Measurements from ENCODE around the gene CRY2.
A peak's percentile ranks its signal among the peaks of the same experiment; 100 is the strongest.

The CRY2 gene

GRCh38 chr11:45876401-45876800 is 29.1 kb downstream of the CRY2 start:
- no peak for DNase-seq (ENCODE audit: extremely low read depth in 1 of 2, low read depth in 1 of 2)

- no peak for DNase-seq (ENCODE audit: extremely low read depth in 1 of 2, low read depth in 1 of 2)
Observed at GRCh38 chr11:45877221-45877620, 29.9 kb downstream of the CRY2 start.

GRCh38 chr11:45877845-45878244 is 30.6 kb downstream of the CRY2 start:
- DNase-seq (ENCODE audit: extremely low read depth in 1 of 2, low read depth in 1 of 2), result no peak

DNA sequence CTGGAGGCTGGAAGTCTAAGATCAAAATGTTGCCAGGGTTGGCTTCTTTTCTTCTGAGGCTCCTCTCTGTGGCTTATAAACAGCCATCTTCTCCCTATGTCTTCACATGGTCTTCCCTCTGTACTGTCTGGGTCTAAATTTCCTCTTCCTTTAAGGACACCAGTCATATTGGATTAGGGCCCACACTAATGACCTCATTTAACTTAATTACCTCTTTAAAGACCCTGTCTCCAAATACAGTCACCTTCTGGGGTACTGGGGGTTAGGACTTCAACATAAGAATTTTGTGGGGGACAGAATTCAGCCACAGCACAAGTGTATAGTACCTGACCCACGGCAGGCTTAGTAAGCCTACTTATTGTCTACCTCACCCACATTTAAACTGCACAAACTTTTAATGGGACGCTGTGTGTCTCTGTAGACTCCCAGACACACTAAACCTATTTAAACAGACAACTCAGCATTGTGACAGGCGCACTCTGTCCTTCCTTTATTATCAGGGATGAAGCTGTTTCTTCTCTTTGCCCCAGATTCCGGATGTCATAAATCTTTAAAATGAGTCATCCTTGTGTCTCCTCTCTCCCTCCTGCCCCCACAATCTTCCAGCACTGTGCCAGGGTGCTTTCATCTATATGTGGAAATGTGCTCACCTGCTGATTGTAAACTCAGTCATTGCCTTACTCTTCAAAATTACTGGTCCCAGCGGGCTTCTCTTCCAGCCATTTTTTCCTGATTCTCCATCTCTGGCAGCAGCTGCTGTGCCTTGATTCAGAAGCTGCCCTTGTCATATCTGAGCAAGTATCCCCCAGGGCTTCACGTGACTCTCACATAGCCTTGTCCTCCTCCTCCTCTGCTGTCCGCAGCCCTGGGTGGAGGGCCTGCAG is 32.8 kb downstream of the CRY2 start:
- no peak for DNase-seq (ENCODE audit: extremely low read depth in 1 of 2, low read depth in 1 of 2)

- no peak for DNase-seq (ENCODE audit: extremely low read depth in 1 of 2, low read depth in 1 of 2)
Observed at GRCh38 chr11:45880772-45881570, 33.7 kb downstream of the CRY2 start.

- no peak for DNase-seq (ENCODE audit: extremely low read depth in 1 of 2, low read depth in 1 of 2)
Observed at GRCh38 chr11:45881708-45882368, 34.6 kb downstream of the CRY2 start.

DNA sequence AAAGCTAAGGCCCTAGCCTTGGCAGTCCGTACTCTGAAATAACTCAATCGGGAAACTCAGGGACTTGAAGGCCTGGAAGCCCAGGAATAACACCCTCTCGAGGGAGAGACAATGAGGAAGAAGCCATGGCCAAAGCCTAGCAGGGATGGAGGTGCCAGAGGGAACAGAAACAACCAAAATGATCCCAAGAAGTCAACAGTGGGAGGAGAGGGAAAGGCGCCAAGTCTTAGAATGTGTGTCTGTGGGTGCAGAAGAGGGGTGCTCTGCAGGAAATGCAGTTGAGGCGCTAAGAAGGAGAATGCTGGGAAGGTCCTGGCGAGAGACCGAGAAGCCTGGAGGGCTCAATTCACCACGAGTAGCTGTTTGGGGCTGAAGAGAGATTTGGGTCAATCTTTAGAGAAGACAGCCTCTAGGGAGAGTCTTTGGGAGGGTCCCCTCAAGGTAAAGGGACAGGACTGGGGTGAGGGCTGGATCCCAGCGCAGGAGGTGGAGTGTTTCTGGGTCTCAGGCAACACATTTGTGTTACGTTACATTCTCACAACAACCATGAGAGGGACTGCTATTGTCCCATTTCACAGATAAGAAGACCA is 37.4 kb downstream of the CRY2 start:
- DNase-seq (ENCODE audit: extremely low read depth in 1 of 2, low read depth in 1 of 2), result no peak

- peak in 1 of 2 donors; percentile 41 for DNase-seq (ENCODE audit: extremely low read depth in 1 of 2, low read depth in 1 of 2)
Observed at GRCh38 chr11:45885274-45885920, 38.1 kb downstream of the CRY2 start, which contains the start of gene MAPK8IP1. MAPK8IP1 (plus strand) TSS chr11:45885651; CDS start chr11:45885821, 170 bp downstream.

- no peak for DNase-seq (ENCODE audit: extremely low read depth in 1 of 2, low read depth in 1 of 2)
Observed at GRCh38 chr11:45885921-45886721, 38.8 kb downstream of the CRY2 start.

DNA sequence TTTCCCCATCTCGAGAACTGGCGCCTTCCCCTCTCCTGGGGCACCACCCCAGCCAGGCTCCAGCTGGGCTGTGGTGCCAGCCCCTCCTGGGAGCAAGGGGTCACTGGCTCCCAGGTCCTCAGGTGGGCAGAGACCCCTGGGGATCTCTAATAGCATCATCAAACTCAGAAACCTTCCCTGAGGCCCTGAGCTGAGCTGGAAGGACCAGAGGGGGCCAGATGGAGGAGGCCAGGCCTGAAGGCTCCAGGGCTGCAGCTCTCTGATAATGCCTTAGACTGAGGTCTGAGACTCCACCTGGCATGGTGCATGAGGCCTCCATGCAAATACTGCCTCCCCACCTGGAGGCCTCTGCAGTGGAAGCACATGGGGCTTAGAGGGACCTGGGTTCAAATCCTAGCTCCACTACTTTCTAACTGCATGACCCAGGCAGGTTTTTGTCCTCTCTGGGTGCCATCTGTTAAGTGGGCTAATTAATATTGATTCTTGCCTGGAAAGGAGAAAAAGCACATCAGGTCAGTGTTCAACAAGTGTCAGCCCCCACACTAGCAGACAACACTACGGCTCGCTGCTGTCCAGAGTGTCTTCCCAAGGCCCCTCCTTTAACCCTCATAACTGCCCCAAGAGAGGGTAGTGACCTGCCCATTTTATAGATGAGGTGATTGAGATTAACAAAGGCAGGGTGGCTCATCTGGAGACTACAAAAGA is 39.7 kb downstream of the CRY2 start:
- no peak for DNase-seq (ENCODE audit: extremely low read depth in 1 of 2, low read depth in 1 of 2)

DNA sequence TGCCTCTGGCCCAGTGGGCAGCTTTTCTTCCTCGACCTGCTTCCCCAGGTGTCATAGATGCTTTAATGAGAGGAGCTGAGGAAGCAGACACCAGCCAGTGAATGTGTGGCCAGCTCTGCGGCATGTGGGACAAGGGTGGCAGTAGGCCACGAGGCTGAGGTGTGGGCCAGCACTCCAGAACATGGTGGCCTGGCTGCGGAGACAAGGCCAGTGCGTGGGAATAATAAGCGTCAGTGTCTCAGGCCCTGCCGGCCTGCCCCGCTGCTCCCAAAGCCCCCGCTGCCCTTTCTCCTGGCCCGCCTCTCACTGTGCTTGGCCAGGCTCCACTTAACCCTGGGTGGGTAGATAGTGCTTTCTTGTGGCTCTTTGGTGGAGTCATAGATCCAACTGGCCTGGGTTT is 40.3 kb downstream of the CRY2 start:
- no peak for DNase-seq (ENCODE audit: extremely low read depth in 1 of 2, low read depth in 1 of 2)

DNA sequence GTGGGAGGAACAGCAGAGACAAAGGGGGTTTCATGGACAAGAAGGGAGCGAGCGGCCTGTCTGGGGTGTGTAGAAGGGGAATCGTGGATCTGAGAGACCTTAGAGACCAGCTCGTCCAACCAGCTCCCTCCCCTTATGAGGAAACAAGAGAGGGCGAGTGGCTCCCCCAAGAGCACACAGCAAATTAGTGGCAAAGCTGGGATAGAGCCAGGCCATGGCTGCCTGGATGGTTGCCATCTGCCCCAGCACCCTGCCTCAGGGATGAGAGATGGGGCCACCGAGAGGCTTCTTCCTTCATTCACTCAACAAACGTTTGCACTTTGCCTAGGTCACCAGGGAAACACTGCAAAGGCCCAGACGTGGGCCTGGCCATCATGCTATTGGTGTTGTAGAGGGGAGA is 42.3 kb downstream of the CRY2 start:
- DNase-seq (ENCODE audit: extremely low read depth in 1 of 2, low read depth in 1 of 2), result no peak

GRCh38 chr11:45889966-45890365 is 42.7 kb downstream of the CRY2 start:
- DNase-seq (ENCODE audit: extremely low read depth in 1 of 2, low read depth in 1 of 2), result no peak

- no peak for DNase-seq (ENCODE audit: extremely low read depth in 1 of 2, low read depth in 1 of 2)
Observed at GRCh38 chr11:45890886-45891550, 43.7 kb downstream of the CRY2 start.

DNA sequence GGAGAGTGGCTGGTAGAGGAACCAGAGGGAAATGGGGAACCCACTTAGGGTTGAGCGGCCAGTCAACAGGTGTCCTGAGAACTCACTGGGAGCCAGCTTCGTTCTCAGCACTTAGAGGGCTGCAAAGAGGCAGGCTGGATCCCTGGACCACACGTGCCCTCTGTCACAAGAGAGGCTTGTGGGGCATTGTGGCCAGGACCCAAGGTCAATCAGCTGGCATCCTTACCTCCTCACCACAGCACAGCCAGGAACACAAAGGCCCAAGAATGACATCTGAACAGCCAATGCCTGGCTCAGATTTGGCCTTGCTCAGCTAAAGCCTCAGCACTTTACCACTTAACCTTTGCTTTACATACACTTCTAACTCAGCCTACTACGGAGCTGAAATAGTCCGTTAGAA is 45.6 kb downstream of the CRY2 start:
- no peak for DNase-seq (ENCODE audit: extremely low read depth in 1 of 2, low read depth in 1 of 2)

GRCh38 chr11:45894555-45895247 is 47.4 kb downstream of the CRY2 start:
- DNase-seq (ENCODE audit: extremely low read depth in 1 of 2, low read depth in 1 of 2), result no peak

GRCh38 chr11:45895553-45896259 is 48.4 kb downstream of the CRY2 start:
- DNase-seq (ENCODE audit: extremely low read depth in 1 of 2, low read depth in 1 of 2), result no peak
